Subcutaneous adipose tissue (tissue), 4 donors: ENCODE results near the gene THRAP3. TPM values are rescaled to one million over a fixed set of nuclear protein-coding genes. Genes with fewer than 3 reads are reported as not detected.

Experiments used
- CTCF ChIP-seq: fragments of 450-650 bp; IDR thresholded peaks from one replicate; pipeline ENCODE4 v1.5.1; 2016; ENCODE audit warnings: low read depth, mild to moderate bottlenecking, control low read depth, antibody characterized with exemption, moderate library complexity
- total RNA-seq, 4 donors: library from RNA; depleted of rRNA; stranded (reverse); fragments of >200 nt; gene quantifications; one replicate each; pipeline ENCODE4 v1.1.0, GENCODE V29; 2016

The THRAP3 gene
- total RNA-seq, 4 donors from 2014 or later: 85.7 to 96.5 (median 87.6) TPM

GRCh38 chr1:36323636-36324352 is 99.6 kb downstream of the THRAP3 start, which contains the start of gene EVA1B:
Gene EVA1B, minus strand, starts transcription at chr1:36323645. Its CDS starts 608 bp downstream, at chr1:36323037.
- no peak for TF ChIP-seq CTCF

- TF ChIP-seq CTCF: no peak
Observed at GRCh38 chr1:36324353-36324703, 100.1 kb downstream of the THRAP3 start.

GRCh38 chr1:36326499-36326898 is 102.3 kb downstream of the THRAP3 start:
- no peak for TF ChIP-seq CTCF

- no peak for TF ChIP-seq CTCF
Observed at GRCh38 chr1:36327421-36328087, 103.3 kb downstream of the THRAP3 start.

GRCh38 chr1:36328088-36328480 is 103.8 kb downstream of the THRAP3 start:
- no peak for TF ChIP-seq CTCF

- no peak for TF ChIP-seq CTCF
Observed at GRCh38 chr1:36328713-36329112, 104.5 kb downstream of the THRAP3 start.

- TF ChIP-seq CTCF: no peak
Observed at GRCh38 chr1:36329817-36330216, 105.6 kb downstream of the THRAP3 start.
